ENCODE measurements around the gene DDX21.

- TF ChIP-seq CTCF (IDR thresholded peaks at IDR 0.05): no peak
- no peak for TF ChIP-seq POLR2A (IDR thresholded peaks at IDR 0.05)
Observed at GRCh38 chr10:69025370-69025896, 69.5 kb downstream of the DDX21 start.

Measured in ovary (tissue), 3 donors.